HG02610 (cell line): ENCODE results near the gene GOLGA6L1.
"Not testable (repeated sequence)": the region's sequence is repeated elsewhere in the genome, so short reads cannot be mapped to it uniquely, and the experiment has no call there.

Source experiments
- ATAC-seq: cut with Tn5 transposase; IDR thresholded peaks from one replicate; pipeline ENCODE4 v1.9.1; 2021; ENCODE audit warnings: mild to moderate bottlenecking, moderate library complexity; ENCODE audit not compliant: unreplicated experiment

GOLGA6L1 gene, protein sequence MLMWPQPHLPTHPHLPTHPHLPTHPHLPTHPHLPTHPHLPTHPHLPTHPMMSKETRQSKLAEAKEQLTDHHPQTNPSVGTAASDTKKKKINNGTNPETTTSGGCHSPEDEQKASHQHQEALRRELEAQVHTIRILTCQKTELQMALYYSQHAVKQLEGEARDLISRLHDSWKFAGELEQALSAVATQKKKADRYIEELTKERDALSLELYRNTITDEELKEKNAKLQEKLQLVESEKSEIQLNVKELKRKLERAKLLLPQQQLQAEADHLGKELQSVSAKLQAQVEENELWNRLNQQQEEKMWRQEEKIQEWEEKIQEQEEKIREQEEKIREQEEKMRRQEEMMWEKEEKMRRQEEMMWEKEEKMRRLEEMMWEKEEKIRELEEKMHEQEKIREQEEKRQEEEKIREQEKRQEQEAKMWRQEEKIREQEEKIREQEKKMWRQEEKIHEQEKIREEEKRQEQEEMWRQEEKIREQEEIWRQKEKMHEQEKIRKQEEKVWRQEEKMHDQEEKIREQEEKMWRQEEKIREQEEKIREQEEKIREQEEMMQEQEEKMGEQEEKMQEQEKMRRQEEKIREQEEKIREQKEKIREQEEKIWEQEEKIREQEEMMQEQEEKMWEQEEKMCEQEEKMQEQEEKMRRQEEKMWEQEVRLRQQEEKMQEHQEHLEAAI

DNA sequence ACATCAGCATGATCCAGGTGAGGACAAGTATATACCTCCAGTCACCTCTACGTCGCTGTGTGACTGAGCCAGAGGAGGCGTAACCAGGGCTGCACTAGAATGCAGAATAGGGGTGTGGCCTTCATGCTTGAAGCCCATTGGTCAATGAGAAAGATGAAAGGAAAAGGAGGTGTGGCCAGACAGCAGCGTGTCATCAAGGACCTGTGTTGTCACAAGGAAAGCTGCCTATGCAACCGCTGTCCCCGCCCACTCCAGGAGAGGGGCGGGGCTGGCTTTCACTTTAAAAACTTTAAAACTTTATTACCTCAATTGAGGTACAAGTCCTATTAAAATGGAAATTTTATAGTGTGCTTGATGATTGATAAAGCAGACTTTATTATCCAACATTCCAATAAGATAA lies at the start of gene GOLGA6L1:
Gene GOLGA6L1 (minus strand): TSS at position 101 of the 400 bp plus-strand sequence. CDS start 91 bp downstream, at position 10.
- not testable (repeated sequence) for ATAC-seq

DNA sequence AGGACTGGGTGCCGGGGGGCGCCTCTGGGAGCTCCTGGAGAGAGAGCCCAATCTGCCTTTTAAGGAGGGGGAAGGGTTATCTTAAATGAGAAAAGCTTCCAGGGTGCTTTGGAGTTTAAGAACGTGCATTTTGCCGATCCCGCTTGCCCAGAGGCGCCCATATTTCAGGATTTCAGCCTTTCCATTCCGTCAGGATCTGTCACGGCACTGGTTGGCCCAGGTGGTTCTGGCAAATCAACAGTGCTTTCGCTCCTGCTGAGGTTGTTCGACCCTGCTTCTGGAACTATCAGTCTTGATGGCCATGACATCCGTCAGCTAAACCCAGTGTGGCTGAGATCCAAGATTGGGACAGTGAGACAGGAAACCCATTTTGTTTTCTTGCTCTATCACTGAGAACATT lies 44.6 kb upstream of the GOLGA6L1 start:
- ATAC-seq, result not testable (repeated sequence)

DNA sequence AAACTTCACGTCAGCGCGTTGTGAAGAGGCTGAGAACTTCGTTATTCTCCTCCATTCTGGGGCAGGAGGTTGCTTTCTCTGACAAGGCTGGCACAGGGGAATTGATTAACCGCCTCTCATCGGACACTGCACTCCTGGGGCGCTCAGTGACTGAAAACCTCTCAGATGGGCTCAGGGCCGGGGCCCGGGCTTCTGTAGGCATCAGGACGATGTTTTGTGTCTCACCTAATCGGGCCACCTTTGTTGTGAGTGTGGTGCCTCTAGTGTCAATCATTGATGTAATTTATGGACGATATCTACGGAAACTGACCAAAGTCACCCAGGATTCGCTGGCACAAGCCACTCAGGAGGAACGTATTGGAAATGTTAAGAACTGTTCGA lies 43.9 kb upstream of the GOLGA6L1 start:
- ATAC-seq, result not testable (repeated sequence)

DNA sequence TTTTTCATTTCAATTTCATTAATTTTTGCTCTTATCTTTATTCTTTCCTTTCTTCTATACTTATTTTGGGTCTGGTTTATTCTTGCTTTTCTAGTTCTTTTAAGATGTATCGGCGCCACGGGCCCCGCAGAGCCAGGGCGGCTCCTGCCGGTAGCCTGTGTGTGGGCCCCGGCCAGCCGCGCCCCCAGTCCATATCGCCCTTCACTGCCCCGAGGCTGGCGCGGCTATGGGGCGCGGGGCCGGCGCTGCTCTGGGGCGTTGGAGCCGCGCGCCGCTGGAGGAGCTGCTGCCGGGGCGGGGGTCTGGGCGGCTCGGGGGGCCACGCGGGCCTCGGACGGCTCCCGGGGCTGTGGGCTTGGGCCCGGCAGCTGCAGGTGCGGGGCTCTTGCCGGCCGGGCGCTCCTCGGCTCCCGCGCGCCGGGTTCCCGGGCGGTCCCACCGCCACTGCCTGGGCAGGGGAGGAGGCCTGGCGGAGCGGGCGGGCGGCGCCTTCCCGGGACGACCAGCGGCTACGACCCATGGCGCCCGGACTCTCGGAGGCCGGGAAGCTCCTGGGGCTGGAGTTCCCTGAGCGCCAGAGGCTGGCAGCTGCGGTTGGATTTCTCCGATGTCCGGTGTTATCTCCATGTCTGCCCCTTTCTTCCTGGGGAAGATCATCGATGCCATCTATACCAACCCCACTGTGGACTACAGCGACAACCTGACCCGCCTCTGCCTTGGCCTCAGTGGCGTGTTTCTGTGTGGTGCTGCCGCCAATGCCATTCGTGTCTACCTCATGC lies 43.3 kb upstream of the GOLGA6L1 start:
- not testable (repeated sequence) for ATAC-seq

DNA sequence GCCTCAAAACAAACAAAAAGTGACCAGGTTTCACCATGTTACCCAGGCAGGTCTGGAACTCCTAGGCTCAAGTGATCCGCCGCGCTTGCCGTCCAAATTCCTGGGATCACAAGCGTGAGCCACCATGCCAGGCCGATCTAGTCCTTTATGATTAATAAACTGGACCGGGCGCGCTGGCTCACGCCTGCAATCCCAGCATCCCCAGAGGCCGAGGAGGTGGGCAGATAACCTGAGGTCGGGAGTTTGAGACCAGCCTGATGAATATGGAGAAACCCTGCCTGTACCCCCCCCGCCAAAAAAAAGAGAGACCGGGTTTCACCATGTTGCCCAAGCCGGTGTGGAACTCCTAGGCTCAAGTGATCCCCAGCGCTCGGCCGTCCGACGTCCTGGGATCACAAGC lies 40.1 kb upstream of the GOLGA6L1 start:
- ATAC-seq, result not testable (repeated sequence)

DNA sequence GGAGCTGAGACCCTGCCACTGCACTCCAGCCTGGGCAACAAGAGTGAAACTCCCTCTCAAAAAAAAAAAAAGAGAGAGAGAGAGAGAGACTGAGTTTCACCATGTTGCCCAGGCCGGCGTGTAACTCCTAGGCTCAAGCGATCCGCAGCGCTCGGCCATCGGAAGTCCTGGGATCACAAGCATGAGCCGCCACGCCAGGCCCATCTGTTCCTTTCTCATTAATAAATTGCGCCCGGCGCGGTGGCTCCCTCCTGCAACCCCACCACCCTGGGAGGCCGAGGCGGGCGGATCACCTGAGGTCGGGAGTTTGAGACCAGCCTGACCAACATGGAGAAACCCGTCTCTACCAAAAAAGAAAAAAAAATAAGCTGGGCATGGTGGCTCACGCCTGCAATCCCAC lies 39.0 kb upstream of the GOLGA6L1 start:
- ATAC-seq, result not testable (repeated sequence)

DNA sequence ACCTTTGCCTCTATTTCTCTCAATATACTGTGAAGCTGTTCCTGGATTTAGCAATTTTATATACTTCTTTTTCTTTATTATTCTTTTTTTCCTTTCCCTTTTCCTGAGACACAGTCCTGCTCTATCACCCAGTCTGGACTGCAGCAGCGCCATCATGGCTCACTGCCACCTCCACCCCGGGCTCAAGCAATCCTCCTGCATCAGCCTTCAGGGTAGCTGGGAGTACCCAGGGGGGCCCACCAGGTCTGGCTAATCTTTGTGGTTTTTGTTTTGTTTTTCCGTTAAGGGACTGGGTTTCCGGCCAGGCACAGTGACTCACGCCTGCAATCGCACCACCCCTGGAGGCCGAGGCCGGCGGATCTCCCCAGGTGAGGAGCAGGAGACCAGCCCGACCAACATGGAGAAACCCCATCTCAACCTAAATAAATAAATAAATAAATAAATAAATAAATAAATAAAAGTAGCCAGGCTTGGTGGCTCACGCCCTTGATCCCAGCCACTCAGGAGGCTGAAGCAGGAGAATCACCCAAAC lies 38.1 kb upstream of the GOLGA6L1 start:
- ATAC-seq, result not testable (repeated sequence)

DNA sequence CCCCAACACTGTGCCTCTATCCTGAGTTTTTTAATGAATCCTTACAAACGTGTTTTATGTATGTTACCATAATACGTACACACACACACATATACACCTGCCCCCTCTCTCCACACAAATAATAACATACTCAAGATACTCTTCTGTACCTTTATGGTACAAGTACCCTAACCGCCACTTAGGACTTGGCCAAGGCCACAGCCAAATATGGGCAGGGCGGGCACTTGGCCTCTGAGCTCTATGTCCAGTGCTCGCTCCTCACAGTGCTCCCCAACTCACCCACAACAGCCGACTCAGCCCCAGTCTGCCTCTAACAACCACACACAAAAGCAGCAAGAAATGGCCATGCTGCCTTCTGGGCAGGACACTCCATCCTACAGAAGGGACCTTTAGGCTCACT lies 3.8 kb downstream of the GOLGA6L1 start:
- ATAC-seq, result not testable (repeated sequence)

DNA sequence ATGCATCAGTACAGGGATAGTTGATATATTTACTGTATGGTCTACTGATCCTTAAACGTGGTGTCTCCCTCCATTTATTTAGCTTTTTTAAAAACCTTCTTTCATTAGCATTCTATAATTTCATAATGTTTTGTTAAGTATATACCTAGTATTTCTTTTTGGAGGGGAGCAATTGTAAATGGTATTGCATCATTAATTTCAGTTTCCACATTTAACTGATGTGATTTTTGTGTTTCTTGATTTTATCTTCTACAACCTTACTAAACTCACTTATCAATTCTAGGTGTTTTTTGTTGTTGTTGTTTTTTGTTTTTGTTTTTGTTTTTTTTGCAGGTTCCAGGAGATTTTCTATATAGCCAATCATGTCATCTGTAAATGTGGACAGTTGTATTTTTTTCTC lies 18.4 kb downstream of the GOLGA6L1 start:
- ATAC-seq, result no peak

DNA sequence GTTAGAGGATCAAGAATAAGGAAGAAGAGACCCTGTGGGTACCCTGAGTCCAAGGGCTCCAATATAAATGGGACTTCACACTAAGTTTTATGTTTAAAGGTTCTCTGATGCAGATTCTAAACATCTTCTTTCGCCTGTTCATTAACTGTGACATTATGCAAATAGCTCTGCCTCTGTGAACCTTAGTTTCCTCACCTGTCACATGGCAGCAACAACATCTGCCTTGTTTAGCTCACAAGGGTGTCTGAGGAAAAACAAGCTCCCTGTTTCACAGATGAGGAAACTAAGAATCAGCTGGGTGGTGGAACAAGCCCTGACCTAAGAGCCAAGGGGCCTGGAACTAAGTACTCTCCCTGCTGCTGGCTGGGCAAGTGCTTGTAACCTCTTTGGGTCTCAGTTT lies 40.8 kb downstream of the GOLGA6L1 start:
- ATAC-seq, result no peak

DNA sequence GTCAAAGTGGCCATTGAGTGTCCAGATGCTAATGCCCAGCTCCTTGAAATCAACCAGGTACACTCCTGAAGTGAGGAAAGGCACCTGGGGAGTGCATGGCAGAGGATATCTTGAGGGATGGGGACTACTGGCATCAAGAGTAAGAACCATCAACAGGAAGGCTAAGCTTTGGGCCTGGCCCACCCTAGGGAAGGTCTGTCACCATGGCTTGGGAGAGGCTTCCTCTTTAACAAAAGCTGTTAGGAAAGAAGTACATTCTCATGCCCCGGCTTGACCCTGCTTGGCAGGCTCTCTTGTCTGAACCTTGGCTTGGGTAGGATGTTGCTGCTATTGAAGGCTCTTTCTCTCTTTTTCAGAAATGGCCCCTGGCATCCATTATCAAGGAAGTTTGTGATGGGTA lies 53.5 kb downstream of the GOLGA6L1 start:
- no peak for ATAC-seq

DNA sequence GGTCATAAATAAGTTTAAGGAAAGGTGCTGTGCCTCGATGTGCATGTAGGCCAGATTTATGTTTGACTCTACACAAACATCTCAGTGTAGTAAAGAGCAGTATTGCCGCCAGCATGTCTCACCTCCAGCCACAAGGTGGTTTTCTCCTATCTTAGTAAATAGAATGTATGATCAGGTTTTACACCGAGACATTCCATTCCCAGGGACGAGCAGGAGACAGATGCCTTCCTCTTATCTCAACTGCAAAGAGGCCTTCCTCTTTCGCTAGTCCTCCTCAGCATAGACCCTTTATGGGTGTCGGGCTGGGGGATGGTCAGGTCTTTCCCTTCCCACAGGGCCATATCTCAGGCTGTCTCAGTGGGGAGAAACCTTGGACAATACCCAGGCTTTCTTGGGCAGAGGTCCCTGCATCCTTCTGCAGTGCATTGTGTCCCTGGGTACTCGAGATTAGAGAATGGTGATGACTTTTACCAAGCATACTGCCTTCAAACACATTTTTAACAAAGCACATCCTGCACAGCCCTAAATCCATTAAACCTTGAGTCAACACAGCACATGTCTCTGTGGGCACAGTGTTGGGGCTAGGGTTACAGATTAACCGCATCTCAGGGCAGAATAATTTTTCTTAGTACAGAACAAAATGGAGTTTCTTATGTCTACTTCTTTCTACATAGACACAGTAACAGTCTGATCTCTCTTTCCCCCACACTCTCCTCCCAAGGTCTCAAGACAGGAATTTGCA lies 54.5 kb downstream of the GOLGA6L1 start:
- not testable (repeated sequence) for ATAC-seq

DNA sequence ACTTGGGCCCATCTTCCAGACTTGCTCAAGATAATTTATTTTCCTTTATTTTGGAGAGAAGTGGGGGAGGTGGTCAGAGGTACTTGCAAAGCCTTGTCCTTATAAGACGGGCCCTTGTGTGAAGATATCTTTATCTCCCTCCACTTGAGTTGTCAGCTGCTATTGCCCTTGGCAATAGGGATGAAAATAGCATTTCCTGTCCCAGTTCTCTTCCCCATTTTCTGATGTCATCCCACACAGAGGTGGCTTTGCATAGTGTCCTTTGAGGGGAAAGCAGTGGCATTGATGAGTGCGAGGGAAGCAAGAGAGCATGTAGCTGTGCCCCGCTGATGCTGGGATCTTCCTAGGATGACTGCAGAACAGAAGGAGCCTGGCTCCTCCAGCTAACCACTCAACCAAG lies 55.4 kb downstream of the GOLGA6L1 start:
- no peak for ATAC-seq

DNA sequence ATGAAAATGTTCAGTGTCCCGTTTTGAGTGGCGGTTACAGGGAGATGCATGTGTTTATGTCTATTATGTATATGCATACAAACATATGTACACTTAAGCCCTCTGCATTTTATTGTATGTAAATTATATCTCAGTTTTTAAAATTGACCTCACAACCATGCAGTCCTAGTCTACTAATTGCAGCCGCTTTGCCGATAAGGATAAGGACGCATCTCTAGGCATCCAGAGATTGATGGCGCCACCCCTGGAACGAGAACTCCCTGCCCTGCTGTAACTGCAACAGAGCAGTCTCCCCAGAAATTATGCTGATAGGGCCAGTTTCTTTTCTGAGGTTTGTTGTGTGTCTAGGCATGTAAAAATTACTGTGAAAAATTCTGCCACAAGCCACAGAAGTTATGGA lies 56.9 kb downstream of the GOLGA6L1 start:
- no peak for ATAC-seq
